HepG2 (cell line): ENCODE results near the gene PRCP. TPM values are rescaled to one million over a fixed set of nuclear protein-coding genes. Genes with fewer than 3 reads are reported as not detected.

Experiments used
- ATF3 ChIP-seq: sonication (generic); formaldehyde crosslinking; IDR thresholded peaks from 2 replicates; pipeline ENCODE4 v1.4.0; 2020; ENCODE audit warnings: missing genetic modification reagents
- ATF7-NPFF ChIP-seq: sonication (generic); formaldehyde crosslinking; IDR thresholded peaks from 2 replicates; pipeline ENCODE4 v1.8.1; 2023; ENCODE audit warnings: mild to moderate bottlenecking, low read depth, missing genetic modification reagents, moderate library complexity
- CEBPB ChIP-seq: IDR thresholded peaks from 2 replicates; pipeline ENCODE4 v1.6.1; 2011; ENCODE audit warnings: low read depth, low read length, improper control_type of control experiment, borderline replicate concordance
- FOXK1 ChIP-seq: sonication (generic); formaldehyde crosslinking; IDR thresholded peaks from 2 replicates; pipeline ENCODE4 v1.4.0; 2020; ENCODE audit warnings: low read depth, missing genetic modification reagents, borderline replicate concordance
- FOXP4 ChIP-seq: sonication (generic); formaldehyde crosslinking; IDR thresholded peaks from 2 replicates; pipeline ENCODE4 v1.4.0; 2020; ENCODE audit warnings: missing genetic modification reagents
- HOXD1 ChIP-seq: sonication (generic); formaldehyde crosslinking; IDR thresholded peaks from 2 replicates; pipeline ENCODE4 v1.5.0; 2020; ENCODE audit warnings: missing genetic modification reagents
- IKZF1 ChIP-seq: fragments of 450-650 bp; IDR thresholded peaks from 2 replicates; pipeline ENCODE4 v1.7.1; 2016
- KLF12 ChIP-seq: sonication (generic); formaldehyde crosslinking; IDR thresholded peaks from 2 replicates; pipeline ENCODE4 v1.4.0; 2020; ENCODE audit warnings: missing genetic modification reagents, borderline replicate concordance
- NFYB ChIP-seq: sonication (generic); formaldehyde crosslinking; IDR thresholded peaks from 2 replicates; pipeline ENCODE4 v1.4.0; 2020; ENCODE audit warnings: missing genetic modification reagents
- NONO ChIP-seq, 2 experiments: fragments of 450-650 bp in 1 of 2; sonication (generic) in 1 of 2; formaldehyde crosslinking in 1 of 2; IDR thresholded peaks in 1 of 2; conservative IDR thresholded peaks in 1 of 2; 2 replicates each; pipeline versions ENCODE4 v1.6.1 to v1.8.0; 2017 to 2022; ENCODE audit warnings: mild to moderate bottlenecking in 1 of 2, missing genetic modification reagents in 1 of 2, moderate library complexity in 1 of 2
- NR2F2 ChIP-seq: IDR thresholded peaks from 2 replicates; pipeline ENCODE4 v1.6.1; 2012; ENCODE audit warnings: low read depth, inconsistent platforms, borderline replicate concordance
- PAF1 ChIP-seq: IDR thresholded peaks from 2 replicates; pipeline ENCODE4 v1.6.1; 2016; ENCODE audit warnings: missing genetic modification reagents, missing compliant biosample characterization
- POLR2AphosphoS5 ChIP-seq: IDR thresholded peaks from 2 replicates; pipeline ENCODE4 v1.6.1; 2012; ENCODE audit warnings: low read depth, low read length
- RFXAP ChIP-seq: sonication (generic); formaldehyde crosslinking; IDR thresholded peaks from 2 replicates; pipeline ENCODE4 v1.4.0; 2020; ENCODE audit warnings: missing genetic modification reagents, borderline replicate concordance
- SRF ChIP-seq: IDR thresholded peaks from 2 replicates; pipeline ENCODE4 v1.6.1; 2011; ENCODE audit warnings: mild to moderate bottlenecking, low read depth, low read length, moderate library complexity
- ZFYVE20 ChIP-seq: sonication (generic); formaldehyde crosslinking; IDR thresholded peaks from 2 replicates; pipeline ENCODE4 v1.8.0; 2023; ENCODE audit warnings: low read depth, mild to moderate bottlenecking, moderate library complexity, missing genetic modification reagents, borderline replicate concordance
- ZNF331 ChIP-seq: sonication (generic); formaldehyde crosslinking; IDR thresholded peaks from 2 replicates; pipeline ENCODE4 v1.4.0; 2020; ENCODE audit warnings: missing genetic modification reagents
- ZNF430 ChIP-seq: sonication (generic); formaldehyde crosslinking; IDR thresholded peaks from 2 replicates; pipeline ENCODE4 v1.9.0; 2021; ENCODE audit warnings: mild to moderate bottlenecking, missing genetic modification reagents
- ZNF503 ChIP-seq: sonication (generic); formaldehyde crosslinking; IDR thresholded peaks from 2 replicates; pipeline ENCODE4 v1.4.0; 2020; ENCODE audit warnings: missing genetic modification reagents
- ZNF800 ChIP-seq: sonication (generic); formaldehyde crosslinking; IDR thresholded peaks from 2 replicates; pipeline ENCODE4 v1.4.0; 2020; ENCODE audit warnings: missing genetic modification reagents
- ZNF841 ChIP-seq: sonication (generic); formaldehyde crosslinking; IDR thresholded peaks from 2 replicates; pipeline ENCODE4 v1.8.1; 2023; ENCODE audit warnings: missing genetic modification reagents, borderline replicate concordance
- polyA plus RNA-seq, 8 experiments: library from polyadenylated mRNA; depleted of rRNA in 3 of 8; stranded (reverse) in 7 of 8; unstranded in 1 of 8; fragments of >200 nt; fragmentation: Illumina TruSeq in 4 of 8; extraction: Trizol in 4 of 8; gene quantifications; 2 replicates each; pipeline versions ENCODE4 v1.2.1 to v1.2.3, GENCODE V29; 2011 to 2016; ENCODE audit warnings: low read depth in 4 of 8, missing spikeins in 1 of 8, mixed read lengths in 1 of 8; ENCODE audit not compliant: insufficient read depth in 1 of 8
- total RNA-seq, 5 experiments: library from RNA; depleted of rRNA; stranded (reverse); fragments of >200 nt; fragmentation: Illumina TruSeq; extraction: Trizol; gene quantifications; 2 replicates each; pipeline ENCODE4 v1.2.3, GENCODE V29; 2016; ENCODE audit warnings: low read depth in 1 of 5

PRCP gene
- total and polyA plus RNA-seq, 2 of the 13 experiments (the other 11 are each of a cell fraction or from before 2014, with no cell fraction given): 84.2 to 105 TPM

- TF ChIP-seq CEBPB (peak; percentile 85), ZFYVE20 (CRISPR knock-in tag) (no peak), IKZF1 (no peak), FOXP4 (CRISPR knock-in tag) (peak; percentile 24; the same call in 1 of the 2 replicates), ZNF430 (CRISPR knock-in tag) (peak; percentile 60; the same call in 1 of the 2 replicates), ZNF331 (CRISPR knock-in tag) (peak; percentile 82; the same call in 1 of the 2 replicates), NR2F2 (no peak; the same call in 1 of the 2 replicates), ZNF841 (no peak), KLF12 (no peak), ATF3 (CRISPR knock-in tag) (no peak), FOXK1 (CRISPR knock-in tag) (no peak), ZNF503 (CRISPR knock-in tag) (no peak), RFXAP (peak; percentile 14; the same call in 1 of the 2 replicates), ZNF800 (no peak), SRF (no peak), NFYB (no peak), NONO (IDR thresholded peaks at IDR 0.05) (no peak), NONO (CRISPR knock-in tag; conservative IDR thresholded peaks at IDR 0.05) (no peak; the same call in 1 of the 2 replicates), POLR2AphosphoS5 (peak; percentile 76), HOXD1 (no peak), ATF7-NPFF (peak; percentile 42; the same call in 1 of the 2 replicates), PAF1 (CRISPR knock-in tag) (no peak)
Measured at GRCh38 chr11:82900277-82901164, at the start of gene PRCP (continued).
